Measurements from ENCODE around the gene CABLES1. TPM values are rescaled to one million over a fixed set of nuclear protein-coding genes. Genes with fewer than 3 reads are reported as not detected.

CABLES1 gene
- total RNA-seq, 1 donor from 2014 or later: 4.2 TPM

DNA sequence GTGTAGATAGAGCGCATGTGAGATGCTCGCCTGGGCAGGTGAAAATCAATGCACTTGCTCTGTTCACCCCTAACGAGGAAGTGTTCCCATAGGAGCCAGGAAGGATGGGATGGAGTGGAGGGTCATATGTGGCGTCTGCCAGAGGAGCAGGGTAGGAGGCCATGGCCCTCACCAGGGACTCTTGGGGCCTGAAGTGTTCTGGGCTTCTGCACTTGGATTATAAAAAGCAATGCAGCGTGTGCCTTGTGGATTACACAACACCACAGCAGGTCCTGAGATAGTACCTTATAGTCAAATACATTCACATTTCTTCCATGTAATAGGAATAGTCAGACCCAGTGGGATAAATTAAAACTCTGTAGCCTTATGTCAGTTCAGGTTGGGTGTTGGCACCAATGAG, 100.1 kb downstream of the CABLES1 start:
- H3K36me3 Mint-ChIP-seq (ENCODE audit: insufficient read depth): peaks cover 1% of the 10 kb centered on the region
- H3K9me3 Mint-ChIP-seq (ENCODE audit: low read depth): no peaks in the 10 kb centered on the region
- H3K27ac Mint-ChIP-seq: no peak overlapping the region
- H3K27me3 Mint-ChIP-seq: no peaks in the 10 kb centered on the region
- no peak overlapping the region for H3K4me3 Mint-ChIP-seq (ENCODE audit: low read depth)
- TF ChIP-seq, protein P1, sequence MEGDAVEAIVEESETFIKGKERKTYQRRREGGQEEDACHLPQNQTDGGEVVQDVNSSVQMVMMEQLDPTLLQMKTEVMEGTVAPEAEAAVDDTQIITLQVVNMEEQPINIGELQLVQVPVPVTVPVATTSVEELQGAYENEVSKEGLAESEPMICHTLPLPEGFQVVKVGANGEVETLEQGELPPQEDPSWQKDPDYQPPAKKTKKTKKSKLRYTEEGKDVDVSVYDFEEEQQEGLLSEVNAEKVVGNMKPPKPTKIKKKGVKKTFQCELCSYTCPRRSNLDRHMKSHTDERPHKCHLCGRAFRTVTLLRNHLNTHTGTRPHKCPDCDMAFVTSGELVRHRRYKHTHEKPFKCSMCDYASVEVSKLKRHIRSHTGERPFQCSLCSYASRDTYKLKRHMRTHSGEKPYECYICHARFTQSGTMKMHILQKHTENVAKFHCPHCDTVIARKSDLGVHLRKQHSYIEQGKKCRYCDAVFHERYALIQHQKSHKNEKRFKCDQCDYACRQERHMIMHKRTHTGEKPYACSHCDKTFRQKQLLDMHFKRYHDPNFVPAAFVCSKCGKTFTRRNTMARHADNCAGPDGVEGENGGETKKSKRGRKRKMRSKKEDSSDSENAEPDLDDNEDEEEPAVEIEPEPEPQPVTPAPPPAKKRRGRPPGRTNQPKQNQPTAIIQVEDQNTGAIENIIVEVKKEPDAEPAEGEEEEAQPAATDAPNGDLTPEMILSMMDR (IDR thresholded peaks at IDR 0.05; ENCODE audit: unreplicated experiment): no peak
- H3K4me1 Mint-ChIP-seq (ENCODE audit: low read depth): no peaks in the 10 kb centered on the region
- DNase-seq (ENCODE audit: low spot score, unreplicated experiment): no peak

- H3K27ac Mint-ChIP-seq: no peak overlapping the region
- DNase-seq (ENCODE audit: low spot score, unreplicated experiment): no peak
- H3K36me3 Mint-ChIP-seq (ENCODE audit: insufficient read depth): peaks cover 1% of the 10 kb centered on the region
- TF ChIP-seq, protein P1 (IDR thresholded peaks at IDR 0.05; ENCODE audit: unreplicated experiment): no peak
- H3K27me3 Mint-ChIP-seq: no peaks in the 10 kb centered on the region
- H3K4me1 Mint-ChIP-seq (ENCODE audit: low read depth): no peaks in the 10 kb centered on the region
- no peak overlapping the region for H3K4me3 Mint-ChIP-seq (ENCODE audit: low read depth)
- H3K9me3 Mint-ChIP-seq (ENCODE audit: low read depth): no peaks in the 10 kb centered on the region
Observed at GRCh38 chr18:23235860-23236259, 100.6 kb downstream of the CABLES1 start.

- TF ChIP-seq, protein P1 (IDR thresholded peaks at IDR 0.05; ENCODE audit: unreplicated experiment): no peak
- Mint-ChIP-seq H3K27ac (no peak overlapping the region), H3K9me3 (ENCODE audit: low read depth) (no peaks in the 10 kb centered on the region), H3K4me3 (ENCODE audit: low read depth) (no peak overlapping the region), H3K36me3 (ENCODE audit: insufficient read depth) (peaks cover 1% of the 10 kb centered on the region), H3K27me3 (no peaks in the 10 kb centered on the region), H3K4me1 (ENCODE audit: low read depth) (no peaks in the 10 kb centered on the region)
- DNase-seq (ENCODE audit: low spot score, unreplicated experiment): no peak
Observed at GRCh38 chr18:23236876-23237468, 101.7 kb downstream of the CABLES1 start.

DNA sequence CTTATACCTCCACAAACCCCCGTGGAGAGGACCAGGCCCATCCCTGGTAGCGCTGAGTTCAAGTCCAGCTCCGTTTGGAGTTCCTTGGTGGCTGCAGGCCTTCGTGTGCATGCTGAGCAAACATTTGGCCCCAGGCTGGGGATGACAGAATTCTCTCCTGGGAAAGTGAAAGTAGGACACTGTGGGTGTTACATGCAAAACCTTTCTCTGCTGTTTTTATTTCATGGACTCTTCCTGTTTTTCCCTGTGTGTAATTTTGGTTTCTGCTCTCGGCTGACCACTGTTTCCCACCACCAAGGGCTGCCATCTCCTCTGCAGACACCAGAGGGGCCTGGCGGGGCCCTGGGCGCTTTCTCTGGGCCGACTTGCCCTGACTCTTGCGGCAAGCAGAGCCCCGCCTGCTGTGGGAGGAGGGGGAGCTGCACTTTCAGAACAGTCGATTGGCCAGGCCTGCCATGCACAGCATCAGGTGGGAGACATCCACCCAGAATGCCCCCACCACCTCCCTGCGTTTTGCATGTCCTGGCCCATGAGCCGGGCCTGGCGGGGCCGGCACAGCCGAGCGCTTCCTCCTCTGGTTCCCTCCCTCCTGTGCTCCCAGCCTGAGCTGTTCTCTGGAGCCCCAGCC, 102.4 kb downstream of the CABLES1 start:
- no peak for DNase-seq (ENCODE audit: low spot score, unreplicated experiment)
- H3K36me3 Mint-ChIP-seq (ENCODE audit: insufficient read depth): peaks cover 1% of the 10 kb centered on the region
- no peak overlapping the region for H3K27ac Mint-ChIP-seq
- TF ChIP-seq, protein P1 (IDR thresholded peaks at IDR 0.05; ENCODE audit: unreplicated experiment): peak; percentile 7
- no peaks in the 10 kb centered on the region for H3K4me1 Mint-ChIP-seq (ENCODE audit: low read depth)
- no peaks in the 10 kb centered on the region for H3K9me3 Mint-ChIP-seq (ENCODE audit: low read depth)
- H3K4me3 Mint-ChIP-seq (ENCODE audit: low read depth): no peak overlapping the region
- H3K27me3 Mint-ChIP-seq: no peaks in the 10 kb centered on the region

GRCh38 chr18:23238152-23238531, 102.9 kb downstream of the CABLES1 start:
- Mint-ChIP-seq H3K27me3 (no peaks in the 10 kb centered on the region), H3K27ac (no peak overlapping the region), H3K36me3 (ENCODE audit: insufficient read depth) (peaks cover 1% of the 10 kb centered on the region), H3K9me3 (ENCODE audit: low read depth) (no peaks in the 10 kb centered on the region), H3K4me3 (ENCODE audit: low read depth) (no peak overlapping the region), H3K4me1 (ENCODE audit: low read depth) (no peaks in the 10 kb centered on the region)
- no peak for DNase-seq (ENCODE audit: low spot score, unreplicated experiment)
- TF ChIP-seq, protein P1 (IDR thresholded peaks at IDR 0.05; ENCODE audit: unreplicated experiment): no peak
